Measurements from ENCODE around the gene PHF21A.

Gene PHF21A

DNA sequence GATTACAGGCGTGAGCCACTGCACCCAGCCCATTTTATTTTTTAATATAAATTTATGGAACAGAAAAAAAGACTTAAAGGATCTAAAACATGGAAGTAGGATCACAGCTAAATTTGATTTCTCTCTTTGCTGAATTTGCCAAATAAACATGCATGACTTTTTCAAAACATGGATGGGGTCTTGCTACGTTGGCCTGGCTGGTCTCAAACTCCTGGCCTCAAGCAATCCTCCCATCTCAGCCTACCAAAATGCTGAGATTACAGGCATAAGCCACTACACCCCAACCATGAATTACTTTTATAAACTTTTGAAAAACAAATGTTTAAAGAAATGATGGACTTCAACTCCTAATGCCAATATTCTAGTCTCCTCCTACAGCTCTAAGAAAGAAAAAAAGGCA is 61.2 kb downstream of the PHF21A start:
- Histone ChIP-seq H3K9ac (ENCODE audit: low read length) (no peak overlapping the region), H3K79me2 (ENCODE audit: low read length) (no peaks in the 10 kb centered on the region; the same call in 1 of the 2 replicates)

DNA sequence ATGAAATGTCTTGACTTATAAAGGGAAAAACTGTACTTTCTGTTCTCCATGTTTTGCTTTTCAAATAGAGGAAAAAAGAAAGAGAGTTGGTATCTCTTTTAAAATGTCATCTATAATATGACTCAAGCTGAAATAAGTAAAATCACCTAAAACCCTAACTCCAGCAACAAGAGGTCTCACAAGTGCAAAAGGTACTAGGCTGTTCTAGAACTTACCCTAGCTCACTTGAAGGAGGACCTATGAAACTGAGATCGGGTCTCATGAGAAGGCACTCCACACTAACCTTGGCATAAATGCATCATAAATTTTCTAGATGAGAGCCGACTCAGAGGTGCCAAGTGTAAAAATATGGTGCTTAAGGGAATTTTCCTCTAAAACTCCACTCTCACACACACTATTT is 63.8 kb downstream of the PHF21A start:
- Histone ChIP-seq H3K9ac (ENCODE audit: low read length) (no peak overlapping the region), H3K4me3 (ENCODE audit: low read length) (no peak overlapping the region), H2AFZ (ENCODE audit: low read depth, low read length) (no peak overlapping the region), H3K36me3 (replicated peaks; ENCODE audit: low read depth, low read length) (no peaks in the 10 kb centered on the region), H3K4me2 (ENCODE audit: low read length) (no peak overlapping the region; the same call in 1 of the 2 replicates), H3K9me3 (ENCODE audit: insufficient read depth, low read length) (no peaks in the 10 kb centered on the region), H3K27me3 (ENCODE audit: low read depth, low read length) (no peaks in the 10 kb centered on the region), H3K79me2 (ENCODE audit: low read length) (no peaks in the 10 kb centered on the region; the same call in 1 of the 2 replicates), H3K27ac (ENCODE audit: low read length) (no peak overlapping the region), H3K4me1 (ENCODE audit: low read length) (peaks cover 22% of the 10 kb centered on the region), H4K20me1 (ENCODE audit: insufficient read depth, low read length) (peaks cover 7% of the 10 kb centered on the region)
- TF ChIP-seq EZH2phosphoT487 (IDR thresholded peaks at IDR 0.05; ENCODE audit: low read depth) (no peak), CTCF (IDR thresholded peaks at IDR 0.05; ENCODE audit: low read depth, low read length) (no peak)

More for the DNA sequence above, 61.2 kb downstream of the PHF21A start:
- Histone ChIP-seq H4K20me1 (ENCODE audit: insufficient read depth, low read length) (peaks cover 7% of the 10 kb centered on the region), H3K4me2 (ENCODE audit: low read length) (no peak overlapping the region), H3K4me3 (ENCODE audit: low read length) (no peak overlapping the region), H3K9me3 (ENCODE audit: insufficient read depth, low read length) (no peaks in the 10 kb centered on the region), H3K4me1 (ENCODE audit: low read length) (peaks cover 22% of the 10 kb centered on the region), H3K27ac (ENCODE audit: low read length) (no peak overlapping the region), H3K27me3 (ENCODE audit: low read depth, low read length) (no peaks in the 10 kb centered on the region), H3K36me3 (replicated peaks; ENCODE audit: low read depth, low read length) (no peaks in the 10 kb centered on the region), H2AFZ (ENCODE audit: low read depth, low read length) (no peak overlapping the region)
- TF ChIP-seq EZH2phosphoT487 (IDR thresholded peaks at IDR 0.05; ENCODE audit: low read depth) (no peak), CTCF (IDR thresholded peaks at IDR 0.05; ENCODE audit: low read depth, low read length) (no peak)

GRCh38 chr11:46055371-46055770 is 65.9 kb downstream of the PHF21A start:
- Histone ChIP-seq H3K4me1 (ENCODE audit: low read length) (peaks cover 22% of the 10 kb centered on the region), H3K4me3 (ENCODE audit: low read length) (no peak overlapping the region), H3K4me2 (ENCODE audit: low read length) (peak overlapping the region; percentile 45), H3K36me3 (replicated peaks; ENCODE audit: low read depth, low read length) (no peaks in the 10 kb centered on the region), H3K9me3 (ENCODE audit: insufficient read depth, low read length) (no peaks in the 10 kb centered on the region), H3K27me3 (ENCODE audit: low read depth, low read length) (no peaks in the 10 kb centered on the region), H3K79me2 (ENCODE audit: low read length) (no peaks in the 10 kb centered on the region; the same call in 1 of the 2 replicates), H3K27ac (ENCODE audit: low read length) (no peak overlapping the region), H3K9ac (ENCODE audit: low read length) (no peak overlapping the region), H4K20me1 (ENCODE audit: insufficient read depth, low read length) (peaks cover 7% of the 10 kb centered on the region), H2AFZ (ENCODE audit: low read depth, low read length) (no peak overlapping the region)
- TF ChIP-seq CTCF (IDR thresholded peaks at IDR 0.05; ENCODE audit: low read depth, low read length) (no peak), EZH2phosphoT487 (IDR thresholded peaks at IDR 0.05; ENCODE audit: low read depth) (no peak)

GRCh38 chr11:46051102-46051501 is 70.2 kb downstream of the PHF21A start:
- no peak overlapping the region for H3K4me3 ChIP-seq (ENCODE audit: low read length)
- H3K36me3 ChIP-seq (replicated peaks; ENCODE audit: low read depth, low read length): peaks cover 17% of the 10 kb centered on the region
- H3K4me1 ChIP-seq (ENCODE audit: low read length): peaks cover 9% of the 10 kb centered on the region
- H2AFZ ChIP-seq (ENCODE audit: low read depth, low read length): no peak overlapping the region
- no peaks in the 10 kb centered on the region for H3K79me2 ChIP-seq (ENCODE audit: low read length)
- H3K4me2 ChIP-seq (ENCODE audit: low read length): no peak overlapping the region
- TF ChIP-seq CTCF (IDR thresholded peaks at IDR 0.05; ENCODE audit: low read depth, low read length) (no peak), EZH2phosphoT487 (IDR thresholded peaks at IDR 0.05; ENCODE audit: low read depth) (no peak)
- no peak overlapping the region for H3K27ac ChIP-seq (ENCODE audit: low read length)
- H3K27me3 ChIP-seq (ENCODE audit: low read depth, low read length): no peaks in the 10 kb centered on the region
- 0 out of 2 replicates have a peak, but pooled peaks cover 3% of the 10 kb centered on the region for H3K9me3 ChIP-seq (ENCODE audit: insufficient read depth, low read length)
- peaks cover 7% of the 10 kb centered on the region for H4K20me1 ChIP-seq (ENCODE audit: insufficient read depth, low read length)
- no peak overlapping the region for H3K9ac ChIP-seq (ENCODE audit: low read length)

Measured in OCI-LY3 (cell line).